Cardiac muscle cell (in vitro differentiated cells and primary cell): Measurements from ENCODE around the gene MTUS2. TPM values are rescaled to one million over a fixed set of nuclear protein-coding genes. Genes with fewer than 3 reads are reported as not detected.

Experiments
- polyA plus RNA-seq: library from polyadenylated mRNA; unstranded; fragments of >200 nt; fragmentation: Nextera tagmentation; extraction: Ambion mirVana; gene quantifications from 2 replicates; pipeline ENCODE4 v1.2.1, GENCODE V29; 2016
- total RNA-seq: library from RNA; depleted of rRNA; stranded (reverse); fragments of >200 nt; gene quantifications from 2 replicates; pipeline ENCODE4 v1.2.3, GENCODE V29; 2016

MTUS2 gene
- total and polyA plus RNA-seq, 2 experiments from 2014 or later = 31.6 to 96.9 TPM

Other genes with a start within 250 kb of the MTUS2 start
- gene POMP, start 161.2 kb upstream of the MTUS2 start, total RNA-seq = 16.4 and 35.3 TPM in 2 replicates
- 168 and 208 TPM in 2 replicates for gene POMP, start 161.2 kb upstream of the MTUS2 start, polyA plus RNA-seq
- 11.6 and 12.6 TPM in 2 replicates for gene SLC46A3, start 101.4 kb upstream of the MTUS2 start, total RNA-seq
- 9.8 and 10.3 TPM in 2 replicates for gene SLC46A3, start 101.4 kb upstream of the MTUS2 start, polyA plus RNA-seq